HEK293 (cell line): ENCODE results near the gene SIGLEC10.
A peak's percentile ranks its signal among the peaks of the same experiment; 100 is the strongest.

Experiments used
- BCL11A ChIP-seq: fragments of 450-650 bp; formaldehyde crosslinking; IDR thresholded peaks from 2 replicates; pipeline ENCODE4 v1.5.1; 2016; ENCODE audit warnings: low read depth, missing biosample characterization, missing genetic modification characterization
- GLIS1 ChIP-seq: fragments of 450-650 bp; formaldehyde crosslinking; IDR thresholded peaks from 2 replicates; pipeline ENCODE4 v1.5.1; 2016; ENCODE audit warnings: missing biosample characterization, missing genetic modification characterization
- HIC1 ChIP-seq: fragments of 450-650 bp; formaldehyde crosslinking; IDR thresholded peaks from 2 replicates; pipeline ENCODE4 v1.5.1; 2016; ENCODE audit warnings: missing biosample characterization, missing genetic modification characterization
- HOXC10 ChIP-seq: sonication (generic); formaldehyde crosslinking; IDR thresholded peaks from 2 replicates; pipeline ENCODE4 v1.8.1; 2023; ENCODE audit warnings: mild to moderate bottlenecking, missing genetic modification reagents
- HOXD13 ChIP-seq: sonication (generic); formaldehyde crosslinking; IDR thresholded peaks from 2 replicates; pipeline ENCODE4 v1.8.0; 2022; ENCODE audit warnings: missing genetic modification reagents, borderline replicate concordance
- MZF1 ChIP-seq: fragments of 450-650 bp; formaldehyde crosslinking; IDR thresholded peaks from 2 replicates; pipeline ENCODE4 v1.5.1; 2017; ENCODE audit warnings: missing biosample characterization, missing genetic modification characterization, borderline replicate concordance
- SCRT2 ChIP-seq: fragments of 450-650 bp; formaldehyde crosslinking; IDR thresholded peaks from 2 replicates; pipeline ENCODE4 v1.5.1; 2016; ENCODE audit warnings: missing biosample characterization, missing genetic modification characterization
- ZBTB17 ChIP-seq: fragments of 450-650 bp; formaldehyde crosslinking; IDR thresholded peaks from 2 replicates; pipeline ENCODE4 v1.5.1; 2016; ENCODE audit warnings: missing biosample characterization, missing genetic modification characterization
- ZBTB20 ChIP-seq: fragments of 450-650 bp; formaldehyde crosslinking; IDR thresholded peaks from 2 replicates; pipeline ENCODE4 v1.5.1; 2016; ENCODE audit warnings: missing biosample characterization, missing genetic modification characterization
- ZFHX2 ChIP-seq: fragments of 450-650 bp; formaldehyde crosslinking; conservative IDR thresholded peaks from 2 replicates; pipeline ENCODE4 v1.5.1; 2016; ENCODE audit warnings: missing biosample characterization, missing genetic modification characterization
- ZNF10 ChIP-seq: fragments of 450-650 bp; formaldehyde crosslinking; IDR thresholded peaks from 2 replicates; pipeline ENCODE4 v1.5.1; 2017; ENCODE audit warnings: missing biosample characterization, missing genetic modification characterization
- ZNF138 ChIP-seq: fragments of 450-650 bp; formaldehyde crosslinking; IDR thresholded peaks from 2 replicates; pipeline ENCODE4 v1.5.1; 2016; ENCODE audit warnings: missing biosample characterization, missing genetic modification characterization, borderline replicate concordance
- ZNF19 ChIP-seq: fragments of 450-650 bp; formaldehyde crosslinking; IDR thresholded peaks from 2 replicates; pipeline ENCODE4; 2016; ENCODE audit warnings: missing biosample characterization, missing genetic modification characterization, low read depth
- ZNF274 ChIP-seq, 2 experiments: fragments of 200-500 bp in 1 of 2; fragments of 450-650 bp in 1 of 2; sonication (Bioruptor generic) in 1 of 2; formaldehyde crosslinking in 1 of 2; IDR thresholded peaks; 2 replicates each; pipeline versions ENCODE4 v1.5.1 to v1.6.1; 2014 to 2016; ENCODE audit warnings: borderline replicate concordance in 1 of 2, inconsistent platforms in 1 of 2, low read length in 1 of 2, missing biosample characterization in 1 of 2, missing genetic modification characterization in 1 of 2
- ZNF37A ChIP-seq: fragments of 450-650 bp; IDR thresholded peaks from 2 replicates; pipeline ENCODE4 v1.5.1; 2018; ENCODE audit warnings: missing biosample characterization, missing genetic modification characterization
- ZNF416 ChIP-seq: fragments of 450-650 bp; formaldehyde crosslinking; IDR thresholded peaks from 2 replicates; pipeline ENCODE4 v1.5.1; 2016; ENCODE audit warnings: missing biosample characterization, missing genetic modification characterization
- ZNF426 ChIP-seq: fragments of 450-650 bp; formaldehyde crosslinking; IDR thresholded peaks from 2 replicates; pipeline ENCODE4 v1.5.1; 2017; ENCODE audit warnings: missing biosample characterization, missing genetic modification characterization, mild to moderate bottlenecking, inconsistent platforms, moderate library complexity
- ZNF580 ChIP-seq: fragments of 450-650 bp; formaldehyde crosslinking; IDR thresholded peaks from 2 replicates; pipeline ENCODE4 v1.5.1; 2016; ENCODE audit warnings: missing biosample characterization, missing genetic modification characterization
- ZNF692 ChIP-seq: fragments of 450-650 bp; formaldehyde crosslinking; IDR thresholded peaks from 2 replicates; pipeline ENCODE4 v1.5.1; 2016; ENCODE audit warnings: missing biosample characterization, missing genetic modification characterization
- ZNF776 ChIP-seq: fragments of 450-650 bp; formaldehyde crosslinking; IDR thresholded peaks from 2 replicates; pipeline ENCODE4 v1.5.0; 2017; ENCODE audit warnings: missing biosample characterization, missing genetic modification characterization, borderline replicate concordance
- TF ChIP-seq, protein P1 (sequence below): fragments of 450-650 bp; formaldehyde crosslinking; IDR thresholded peaks from 2 replicates; pipeline ENCODE4 v1.5.1; 2016; ENCODE audit warnings: missing biosample characterization, missing genetic modification characterization, borderline replicate concordance
- TF ChIP-seq, protein P2 (sequence below): fragments of 450-650 bp; formaldehyde crosslinking; IDR thresholded peaks from 2 replicates; pipeline ENCODE4 v1.5.1; 2016; ENCODE audit warnings: missing biosample characterization, missing genetic modification characterization, borderline replicate concordance
- TF ChIP-seq, protein P3 (sequence below): fragments of 450-650 bp; formaldehyde crosslinking; conservative IDR thresholded peaks from 2 replicates; pipeline ENCODE4 v1.5.1; 2016; ENCODE audit warnings: low read depth, missing biosample characterization, missing genetic modification characterization

SIGLEC10 gene

GRCh38 chr19:51394050-51394836 lies 23.2 kb downstream of the SIGLEC10 start (continued):
- TF ChIP-seq ZNF138 (tag by site-specific recombination): no peak
- no peak for TF ChIP-seq BCL11A (tag by site-specific recombination)
- no peak for TF ChIP-seq ZNF37A (tag by site-specific recombination)
- TF ChIP-seq GLIS1 (tag by site-specific recombination): peak; percentile 13; the same call in 1 of the 2 replicates
- TF ChIP-seq, protein P1, sequence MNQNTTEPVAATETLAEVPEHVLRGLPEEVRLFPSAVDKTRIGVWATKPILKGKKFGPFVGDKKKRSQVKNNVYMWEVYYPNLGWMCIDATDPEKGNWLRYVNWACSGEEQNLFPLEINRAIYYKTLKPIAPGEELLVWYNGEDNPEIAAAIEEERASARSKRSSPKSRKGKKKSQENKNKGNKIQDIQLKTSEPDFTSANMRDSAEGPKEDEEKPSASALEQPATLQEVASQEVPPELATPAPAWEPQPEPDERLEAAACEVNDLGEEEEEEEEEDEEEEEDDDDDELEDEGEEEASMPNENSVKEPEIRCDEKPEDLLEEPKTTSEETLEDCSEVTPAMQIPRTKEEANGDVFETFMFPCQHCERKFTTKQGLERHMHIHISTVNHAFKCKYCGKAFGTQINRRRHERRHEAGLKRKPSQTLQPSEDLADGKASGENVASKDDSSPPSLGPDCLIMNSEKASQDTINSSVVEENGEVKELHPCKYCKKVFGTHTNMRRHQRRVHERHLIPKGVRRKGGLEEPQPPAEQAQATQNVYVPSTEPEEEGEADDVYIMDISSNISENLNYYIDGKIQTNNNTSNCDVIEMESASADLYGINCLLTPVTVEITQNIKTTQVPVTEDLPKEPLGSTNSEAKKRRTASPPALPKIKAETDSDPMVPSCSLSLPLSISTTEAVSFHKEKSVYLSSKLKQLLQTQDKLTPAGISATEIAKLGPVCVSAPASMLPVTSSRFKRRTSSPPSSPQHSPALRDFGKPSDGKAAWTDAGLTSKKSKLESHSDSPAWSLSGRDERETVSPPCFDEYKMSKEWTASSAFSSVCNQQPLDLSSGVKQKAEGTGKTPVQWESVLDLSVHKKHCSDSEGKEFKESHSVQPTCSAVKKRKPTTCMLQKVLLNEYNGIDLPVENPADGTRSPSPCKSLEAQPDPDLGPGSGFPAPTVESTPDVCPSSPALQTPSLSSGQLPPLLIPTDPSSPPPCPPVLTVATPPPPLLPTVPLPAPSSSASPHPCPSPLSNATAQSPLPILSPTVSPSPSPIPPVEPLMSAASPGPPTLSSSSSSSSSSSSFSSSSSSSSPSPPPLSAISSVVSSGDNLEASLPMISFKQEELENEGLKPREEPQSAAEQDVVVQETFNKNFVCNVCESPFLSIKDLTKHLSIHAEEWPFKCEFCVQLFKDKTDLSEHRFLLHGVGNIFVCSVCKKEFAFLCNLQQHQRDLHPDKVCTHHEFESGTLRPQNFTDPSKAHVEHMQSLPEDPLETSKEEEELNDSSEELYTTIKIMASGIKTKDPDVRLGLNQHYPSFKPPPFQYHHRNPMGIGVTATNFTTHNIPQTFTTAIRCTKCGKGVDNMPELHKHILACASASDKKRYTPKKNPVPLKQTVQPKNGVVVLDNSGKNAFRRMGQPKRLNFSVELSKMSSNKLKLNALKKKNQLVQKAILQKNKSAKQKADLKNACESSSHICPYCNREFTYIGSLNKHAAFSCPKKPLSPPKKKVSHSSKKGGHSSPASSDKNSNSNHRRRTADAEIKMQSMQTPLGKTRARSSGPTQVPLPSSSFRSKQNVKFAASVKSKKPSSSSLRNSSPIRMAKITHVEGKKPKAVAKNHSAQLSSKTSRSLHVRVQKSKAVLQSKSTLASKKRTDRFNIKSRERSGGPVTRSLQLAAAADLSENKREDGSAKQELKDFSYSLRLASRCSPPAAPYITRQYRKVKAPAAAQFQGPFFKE (tag by site-specific recombination): no peak
- TF ChIP-seq, protein P2, sequence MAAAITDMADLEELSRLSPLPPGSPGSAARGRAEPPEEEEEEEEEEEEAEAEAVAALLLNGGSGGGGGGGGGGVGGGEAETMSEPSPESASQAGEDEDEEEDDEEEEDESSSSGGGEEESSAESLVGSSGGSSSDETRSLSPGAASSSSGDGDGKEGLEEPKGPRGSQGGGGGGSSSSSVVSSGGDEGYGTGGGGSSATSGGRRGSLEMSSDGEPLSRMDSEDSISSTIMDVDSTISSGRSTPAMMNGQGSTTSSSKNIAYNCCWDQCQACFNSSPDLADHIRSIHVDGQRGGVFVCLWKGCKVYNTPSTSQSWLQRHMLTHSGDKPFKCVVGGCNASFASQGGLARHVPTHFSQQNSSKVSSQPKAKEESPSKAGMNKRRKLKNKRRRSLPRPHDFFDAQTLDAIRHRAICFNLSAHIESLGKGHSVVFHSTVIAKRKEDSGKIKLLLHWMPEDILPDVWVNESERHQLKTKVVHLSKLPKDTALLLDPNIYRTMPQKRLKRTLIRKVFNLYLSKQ (tag by site-specific recombination): no peak
- TF ChIP-seq ZBTB17: peak; percentile 75
- TF ChIP-seq ZNF274 (IDR thresholded peaks at IDR 0.05; ENCODE audit: low read length): no peak
- TF ChIP-seq ZNF274 (tag by site-specific recombination; IDR thresholded peaks at IDR 0.05; ENCODE audit: borderline replicate concordance): no peak
- no peak for TF ChIP-seq ZNF19 (tag by site-specific recombination)
- TF ChIP-seq ZNF10 (tag by site-specific recombination): no peak
- TF ChIP-seq ZFHX2 (tag by site-specific recombination): peak; percentile 64; the same call in 1 of the 2 replicates
- TF ChIP-seq SCRT2 (tag by site-specific recombination): peak; percentile 100
- no peak for TF ChIP-seq ZNF776
- TF ChIP-seq, protein P3, sequence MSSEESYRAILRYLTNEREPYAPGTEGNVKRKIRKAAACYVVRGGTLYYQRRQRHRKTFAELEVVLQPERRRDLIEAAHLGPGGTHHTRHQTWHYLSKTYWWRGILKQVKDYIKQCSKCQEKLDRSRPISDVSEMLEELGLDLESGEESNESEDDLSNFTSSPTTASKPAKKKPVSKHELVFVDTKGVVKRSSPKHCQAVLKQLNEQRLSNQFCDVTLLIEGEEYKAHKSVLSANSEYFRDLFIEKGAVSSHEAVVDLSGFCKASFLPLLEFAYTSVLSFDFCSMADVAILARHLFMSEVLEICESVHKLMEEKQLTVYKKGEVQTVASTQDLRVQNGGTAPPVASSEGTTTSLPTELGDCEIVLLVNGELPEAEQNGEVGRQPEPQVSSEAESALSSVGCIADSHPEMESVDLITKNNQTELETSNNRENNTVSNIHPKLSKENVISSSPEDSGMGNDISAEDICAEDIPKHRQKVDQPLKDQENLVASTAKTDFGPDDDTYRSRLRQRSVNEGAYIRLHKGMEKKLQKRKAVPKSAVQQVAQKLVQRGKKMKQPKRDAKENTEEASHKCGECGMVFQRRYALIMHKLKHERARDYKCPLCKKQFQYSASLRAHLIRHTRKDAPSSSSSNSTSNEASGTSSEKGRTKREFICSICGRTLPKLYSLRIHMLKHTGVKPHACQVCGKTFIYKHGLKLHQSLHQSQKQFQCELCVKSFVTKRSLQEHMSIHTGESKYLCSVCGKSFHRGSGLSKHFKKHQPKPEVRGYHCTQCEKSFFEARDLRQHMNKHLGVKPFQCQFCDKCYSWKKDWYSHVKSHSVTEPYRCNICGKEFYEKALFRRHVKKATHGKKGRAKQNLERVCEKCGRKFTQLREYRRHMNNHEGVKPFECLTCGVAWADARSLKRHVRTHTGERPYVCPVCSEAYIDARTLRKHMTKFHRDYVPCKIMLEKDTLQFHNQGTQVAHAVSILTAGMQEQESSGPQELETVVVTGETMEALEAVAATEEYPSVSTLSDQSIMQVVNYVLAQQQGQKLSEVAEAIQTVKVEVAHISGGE (tag by site-specific recombination): 0 out of 2 replicates have a peak, but pooled peaks have one; percentile 19
- no peak for TF ChIP-seq HOXC10 (CRISPR knock-in tag)
- no peak for TF ChIP-seq ZNF426 (tag by site-specific recombination)
- peak; percentile 59; the same call in 1 of the 2 replicates for TF ChIP-seq HOXD13
- peak; percentile 19; the same call in 1 of the 2 replicates for TF ChIP-seq ZNF580 (tag by site-specific recombination)
- 0 out of 2 replicates have a peak, but pooled peaks have one; percentile 14 for TF ChIP-seq MZF1
- no peak for TF ChIP-seq ZBTB20 (tag by site-specific recombination)
- no peak for TF ChIP-seq HIC1 (tag by site-specific recombination)
- peak; percentile 54; the same call in 1 of the 2 replicates for TF ChIP-seq ZNF692 (tag by site-specific recombination)
- TF ChIP-seq ZNF416 (tag by site-specific recombination): no peak
